GM12864 (cell line): Measurements from ENCODE around the gene CD99L2.

ENCODE experiments used
- DNase-seq: peaks from one replicate; pipeline ENCODE4 v3.0.0-alpha.2; 2011; ENCODE audit warnings: low read depth
- H3K4me3 ChIP-seq: 2 replicates; pipeline ENCODE4 v1.5.1; 2011; ENCODE audit warnings: mild to moderate bottlenecking, low read depth, low read length, control low read depth
- CTCF ChIP-seq: IDR thresholded peaks from 2 replicates; pipeline ENCODE4 v1.5.1; 2011; ENCODE audit warnings: low read depth, mild to moderate bottlenecking, moderate library complexity, low read length, control low read depth, inconsistent platforms; ENCODE audit errors: missing control alignments

CD99L2 gene

GRCh38 chrX:150846130-150846529, 52.3 kb downstream of the CD99L2 start:
- DNase-seq = no peak
- TF ChIP-seq CTCF = no peak
- no peak overlapping the region for H3K4me3 ChIP-seq

DNA sequence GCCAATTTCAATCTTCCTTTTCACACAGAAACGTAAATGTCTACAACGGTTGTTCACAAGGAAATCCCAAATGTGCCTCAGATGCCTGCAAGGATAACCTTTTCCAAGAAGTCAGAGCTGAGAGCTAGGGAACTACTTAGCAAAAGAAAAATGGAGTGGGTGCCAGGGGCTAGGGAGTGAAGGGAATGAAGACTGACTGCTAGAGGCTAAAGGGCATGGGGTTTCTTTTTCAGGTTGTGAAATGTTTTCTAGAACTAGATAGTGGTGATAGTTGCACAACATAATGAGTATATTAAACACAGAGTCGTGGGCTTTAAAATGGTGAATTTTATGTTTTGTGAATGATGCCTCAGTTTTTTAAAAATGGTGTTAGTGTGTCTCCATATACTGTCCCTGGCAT, 53.4 kb downstream of the CD99L2 start:
- no peak overlapping the region for H3K4me3 ChIP-seq
- no peak for TF ChIP-seq CTCF
- no peak for DNase-seq

GRCh38 chrX:150844016-150844415, 54.5 kb downstream of the CD99L2 start:
- H3K4me3 ChIP-seq = no peak overlapping the region
- no peak for DNase-seq
- TF ChIP-seq CTCF = no peak

DNA sequence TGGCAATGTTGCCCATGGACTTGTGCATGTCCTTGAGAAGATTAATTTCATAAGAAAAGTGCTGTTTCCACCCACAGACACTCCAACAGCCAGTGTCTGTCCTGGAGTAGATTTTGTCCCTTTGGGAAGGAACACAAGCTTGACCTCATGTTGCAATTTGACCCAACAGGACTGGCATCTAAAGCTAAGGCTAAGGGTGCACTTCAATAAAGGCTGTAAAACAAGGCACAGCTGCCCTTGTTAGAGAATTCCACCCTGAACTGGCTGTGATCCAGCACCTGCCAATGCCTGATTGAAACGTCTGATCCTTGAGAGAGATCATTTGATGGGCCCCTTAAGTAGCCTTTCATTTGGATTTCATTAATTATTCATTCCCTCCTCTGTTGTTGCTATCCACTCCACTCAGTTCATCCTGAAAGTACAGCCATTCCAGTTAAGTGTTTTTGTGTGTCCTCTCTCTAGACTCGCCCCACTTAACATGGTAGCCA, 56.2 kb downstream of the CD99L2 start:
- TF ChIP-seq CTCF = no peak
- DNase-seq = no peak
- H3K4me3 ChIP-seq = no peak overlapping the region

GRCh38 chrX:150841456-150842197, 56.8 kb downstream of the CD99L2 start:
- no peak for TF ChIP-seq CTCF
- no peak for DNase-seq

DNA sequence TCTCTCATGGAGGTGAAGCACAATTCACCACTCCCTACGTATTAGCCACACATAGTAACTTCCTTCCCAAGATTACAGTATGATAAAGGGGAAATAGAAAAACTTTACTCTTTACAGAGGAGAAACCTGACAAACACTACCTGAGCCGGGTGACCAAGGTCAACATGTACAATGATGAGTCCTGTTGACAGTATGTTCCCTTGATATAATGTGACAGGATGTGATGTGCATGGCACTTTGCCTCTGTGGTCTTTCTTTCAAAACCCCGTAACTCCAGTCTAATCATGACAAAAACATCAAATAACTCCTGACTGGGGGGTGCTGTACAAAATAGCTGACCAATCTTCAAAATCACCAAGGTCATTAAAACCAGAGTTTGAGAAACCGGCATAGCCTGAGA, 60.6 kb downstream of the CD99L2 start:
- no peak for DNase-seq
- no peak for TF ChIP-seq CTCF
- H3K4me3 ChIP-seq = no peak overlapping the region

More at GRCh38 chrX:150841456-150842197, 56.8 kb downstream of the CD99L2 start:
- no peak overlapping the region for H3K4me3 ChIP-seq

DNA sequence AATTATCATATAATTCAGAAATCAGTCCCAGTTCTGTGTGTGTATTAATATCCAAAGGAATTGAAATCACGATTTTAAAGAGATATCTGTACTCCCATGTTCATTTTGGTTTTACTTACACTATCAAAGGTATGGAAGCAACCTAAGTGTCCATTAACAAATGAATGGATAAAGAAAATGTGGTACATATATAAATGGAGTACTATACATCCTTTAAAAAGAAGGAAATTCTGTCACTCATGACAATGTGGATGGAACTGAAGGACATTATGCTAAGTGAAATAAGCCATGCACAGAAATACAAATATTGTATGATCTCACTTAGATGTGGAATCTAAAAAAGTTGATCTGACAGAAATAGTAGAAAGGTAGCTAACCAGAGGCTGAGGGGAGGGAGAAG, 63.8 kb downstream of the CD99L2 start:
- TF ChIP-seq CTCF = no peak
- no peak overlapping the region for H3K4me3 ChIP-seq
- no peak for DNase-seq
